Measurements from ENCODE around the gene DVL2. TPM values are rescaled to one million over a fixed set of nuclear protein-coding genes. Genes with fewer than 3 reads are reported as not detected.

DVL2 gene
- total RNA-seq, 2 donors from 2014 or later = 37.0 to 46.9 TPM

- H3K27me3 Mint-ChIP-seq = no peaks in the 10 kb centered on the region
- H3K27ac Mint-ChIP-seq = no peak overlapping the region
- H3K36me3 Mint-ChIP-seq (ENCODE audit: low read depth) = peaks cover 3% of the 10 kb centered on the region
- H3K4me3 Mint-ChIP-seq = no peak overlapping the region
- H3K4me1 Mint-ChIP-seq = peaks cover 13% of the 10 kb centered on the region
- ATAC-seq (no peak), DNase-seq (no peak)
- H3K9me3 ChIP-seq (ENCODE audit: control insufficient read depth, low read length, poor library complexity, severe bottlenecking) = no peaks in the 10 kb centered on the region
Observed at GRCh38 chr17:7225711-7226331, 8.5 kb downstream of the DVL2 start.

GRCh38 chr17:7224661-7225111 is 9.6 kb downstream of the DVL2 start:
- Mint-ChIP-seq H3K27me3 (no peaks in the 10 kb centered on the region), H3K36me3 (ENCODE audit: low read depth) (peaks cover 3% of the 10 kb centered on the region), H3K27ac (no peak overlapping the region), H3K4me3 (no peak overlapping the region), H3K4me1 (peaks cover 18% of the 10 kb centered on the region)
- DNase-seq = no peak
- H3K9me3 ChIP-seq (ENCODE audit: control insufficient read depth, low read length, poor library complexity, severe bottlenecking) = no peaks in the 10 kb centered on the region
- no peak for ATAC-seq

- DNase-seq = no peak
- H3K36me3 Mint-ChIP-seq (ENCODE audit: low read depth) = peaks cover 3% of the 10 kb centered on the region
Observed at GRCh38 chr17:7224110-7224509, 10.2 kb downstream of the DVL2 start.

GRCh38 chr17:7223375-7223774 is 10.9 kb downstream of the DVL2 start:
- DNase-seq (no peak), ATAC-seq (no peak)
- H3K9me3 ChIP-seq (ENCODE audit: control insufficient read depth, low read length, poor library complexity, severe bottlenecking) = no peaks in the 10 kb centered on the region
- Mint-ChIP-seq H3K27me3 (no peaks in the 10 kb centered on the region), H3K4me1 (peaks cover 26% of the 10 kb centered on the region), H3K4me3 (no peak overlapping the region), H3K36me3 (ENCODE audit: low read depth) (peaks cover 3% of the 10 kb centered on the region), H3K27ac (no peak overlapping the region)

More at GRCh38 chr17:7224110-7224509, 10.2 kb downstream of the DVL2 start:
- H3K4me1 Mint-ChIP-seq = peaks cover 22% of the 10 kb centered on the region
- no peak overlapping the region for H3K4me3 Mint-ChIP-seq
- H3K27me3 Mint-ChIP-seq = no peaks in the 10 kb centered on the region
- H3K27ac Mint-ChIP-seq = no peak overlapping the region
- no peaks in the 10 kb centered on the region for H3K9me3 ChIP-seq (ENCODE audit: control insufficient read depth, low read length, poor library complexity, severe bottlenecking)
- ATAC-seq = no peak

GRCh38 chr17:7222972-7223292 is 11.4 kb downstream of the DVL2 start:
- Mint-ChIP-seq H3K4me1 (peaks cover 24% of the 10 kb centered on the region), H3K36me3 (ENCODE audit: low read depth) (peaks cover 3% of the 10 kb centered on the region), H3K4me3 (no peak overlapping the region), H3K27me3 (no peaks in the 10 kb centered on the region), H3K27ac (no peak overlapping the region)
- no peak for DNase-seq
- no peaks in the 10 kb centered on the region for H3K9me3 ChIP-seq (ENCODE audit: control insufficient read depth, low read length, poor library complexity, severe bottlenecking)
- no peak for ATAC-seq

- no peak for ATAC-seq
- Mint-ChIP-seq H3K27me3 (no peaks in the 10 kb centered on the region), H3K27ac (no peak overlapping the region), H3K4me1 (peaks cover 27% of the 10 kb centered on the region), H3K4me3 (no peak overlapping the region), H3K36me3 (ENCODE audit: low read depth) (peaks cover 3% of the 10 kb centered on the region)
- no peaks in the 10 kb centered on the region for H3K9me3 ChIP-seq (ENCODE audit: control insufficient read depth, low read length, poor library complexity, severe bottlenecking)
- DNase-seq = no peak
Observed at GRCh38 chr17:7222093-7222971, 12.0 kb downstream of the DVL2 start.

- H3K36me3 Mint-ChIP-seq (ENCODE audit: low read depth) = peaks cover 3% of the 10 kb centered on the region
- no peaks in the 10 kb centered on the region for H3K9me3 ChIP-seq (ENCODE audit: control insufficient read depth, low read length, poor library complexity, severe bottlenecking)
- H3K4me3 Mint-ChIP-seq = peak overlapping the region; percentile 96
- ATAC-seq (no peak), DNase-seq (no peak)
- H3K27ac Mint-ChIP-seq = peak overlapping the region; percentile 91
- H3K27me3 Mint-ChIP-seq = no peaks in the 10 kb centered on the region
- H3K4me1 Mint-ChIP-seq = peaks cover 31% of the 10 kb centered on the region
Observed at GRCh38 chr17:7221278-7222092, 12.8 kb downstream of the DVL2 start.

GRCh38 chr17:7220593-7221277 is 13.6 kb downstream of the DVL2 start:
- DNase-seq (peak; percentile 28 to 53 (median 37)), ATAC-seq (peak; percentile 66)
- peak overlapping the region; percentile 91 for H3K27ac Mint-ChIP-seq
- peaks cover 3% of the 10 kb centered on the region for H3K36me3 Mint-ChIP-seq (ENCODE audit: low read depth)
- H3K9me3 ChIP-seq (ENCODE audit: control insufficient read depth, low read length, poor library complexity, severe bottlenecking) = no peaks in the 10 kb centered on the region
- H3K4me1 Mint-ChIP-seq = peaks cover 36% of the 10 kb centered on the region
- H3K27me3 Mint-ChIP-seq = no peaks in the 10 kb centered on the region
- H3K4me3 Mint-ChIP-seq = peak overlapping the region; percentile 96

GRCh38 chr17:7219812-7220592 is 14.3 kb downstream of the DVL2 start, which contains the start of the genes ACADVL and DLG4:
Gene ACADVL, plus strand, starts transcription at chr17:7219938. Its CDS starts 47 bp downstream, at chr17:7219985.
Gene DLG4, minus strand, starts transcription at chr17:7219836.
- Mint-ChIP-seq H3K4me1 (peaks cover 38% of the 10 kb centered on the region), H3K36me3 (ENCODE audit: low read depth) (peaks cover 3% of the 10 kb centered on the region), H3K4me3 (peak within 1 kb of the TSS; percentile 96), H3K27ac (peak within 1 kb of the TSS; percentile 91), H3K27me3 (no peaks in the 10 kb centered on the region)
- DNase-seq (peak; percentile 54 to 65 (median 60)), ATAC-seq (peak; percentile 68)
- H3K9me3 ChIP-seq (ENCODE audit: control insufficient read depth, low read length, poor library complexity, severe bottlenecking) = no peaks in the 10 kb centered on the region

GRCh38 chr17:7219229-7219811 is 15.0 kb downstream of the DVL2 start:
- Mint-ChIP-seq H3K4me3 (peak overlapping the region; percentile 96), H3K4me1 (peaks cover 45% of the 10 kb centered on the region), H3K27me3 (no peaks in the 10 kb centered on the region), H3K27ac (peak overlapping the region; percentile 91), H3K36me3 (ENCODE audit: low read depth) (peaks cover 3% of the 10 kb centered on the region)
- DNase-seq (no peak), ATAC-seq (no peak)
- H3K9me3 ChIP-seq (ENCODE audit: control insufficient read depth, low read length, poor library complexity, severe bottlenecking) = no peaks in the 10 kb centered on the region

GRCh38 chr17:7218758-7219157 is 15.6 kb downstream of the DVL2 start:
- no peak for ATAC-seq
- Mint-ChIP-seq H3K4me3 (peak overlapping the region; percentile 96), H3K36me3 (ENCODE audit: low read depth) (peaks cover under 1% of the 10 kb centered on the region), H3K27ac (peak overlapping the region; percentile 91), H3K27me3 (no peaks in the 10 kb centered on the region), H3K4me1 (peaks cover 50% of the 10 kb centered on the region)
- DNase-seq = no peak
- H3K9me3 ChIP-seq (ENCODE audit: control insufficient read depth, low read length, poor library complexity, severe bottlenecking) = no peaks in the 10 kb centered on the region

- Mint-ChIP-seq H3K4me3 (peak overlapping the region; percentile 84), H3K27ac (peak overlapping the region; percentile 73), H3K36me3 (ENCODE audit: low read depth) (no peaks in the 10 kb centered on the region), H3K4me1 (peaks cover 56% of the 10 kb centered on the region), H3K27me3 (no peaks in the 10 kb centered on the region)
- no peak for DNase-seq
- H3K9me3 ChIP-seq (ENCODE audit: control insufficient read depth, low read length, poor library complexity, severe bottlenecking) = no peaks in the 10 kb centered on the region
- ATAC-seq = no peak
Observed at GRCh38 chr17:7218166-7218565, 16.2 kb downstream of the DVL2 start.

Data from T-helper 17 cell (primary cell).